Karpas-422 (cell line): ENCODE results near the gene TSHZ2. TPM values are rescaled to one million over a fixed set of nuclear protein-coding genes. Genes with fewer than 3 reads are reported as not detected.

ENCODE experiments used
- DNase-seq: peaks from one replicate; pipeline ENCODE4 v3.0.0-alpha.2; 2015
- H2AFZ ChIP-seq: fragments of 200-600 bp; sonication (generic); 2 replicates; pipeline ENCODE4 v1.6.1; 2014; ENCODE audit warnings: antibody characterized with exemption, low read length, mixed read lengths
- H3K27ac ChIP-seq: fragments of 200-600 bp; sonication (generic); 2 replicates; pipeline ENCODE4 v1.5.1; 2014; ENCODE audit warnings: mild to moderate bottlenecking, low read length, moderate library complexity
- H3K27me3 ChIP-seq: fragments of 200-600 bp; sonication (generic); 2 replicates; pipeline ENCODE4 v1.6.1; 2014; ENCODE audit warnings: low read length, mixed read lengths
- H3K36me3 ChIP-seq: fragments of 200-600 bp; sonication (generic); 2 replicates; pipeline ENCODE4 v1.6.1; 2014; ENCODE audit warnings: low read length, mixed read lengths; ENCODE audit not compliant: insufficient read depth
- H3K4me1 ChIP-seq: fragments of 200-600 bp; sonication (generic); 2 replicates; pipeline ENCODE4 v1.6.1; 2014; ENCODE audit warnings: mild to moderate bottlenecking, low read length, mixed read lengths
- H3K4me2 ChIP-seq: fragments of 200-600 bp; sonication (generic); 2 replicates; pipeline ENCODE4 v1.6.1; 2014; ENCODE audit warnings: low read length, low read depth, mild to moderate bottlenecking; ENCODE audit not compliant: poor library complexity, severe bottlenecking
- H3K4me3 ChIP-seq: fragments of 200-600 bp; sonication (generic); 2 replicates; pipeline ENCODE4 v1.5.1; 2014; ENCODE audit warnings: mild to moderate bottlenecking, antibody characterized with exemption, low read length, mixed read lengths
- H3K79me2 ChIP-seq: fragments of 200-600 bp; sonication (generic); 2 replicates; pipeline ENCODE4 v1.6.1; 2014; ENCODE audit warnings: mild to moderate bottlenecking, low read length, mixed read lengths
- H3K9ac ChIP-seq: fragments of 200-600 bp; sonication (generic); 2 replicates; pipeline ENCODE4 v1.6.0; 2014; ENCODE audit warnings: low read length
- H3K9me2 ChIP-seq: fragments of 200-600 bp; sonication (generic), shearing (Covaris generic); replicated peaks from 2 replicates; pipeline ENCODE4 v1.6.0; 2014; ENCODE audit warnings: mild to moderate bottlenecking, low read length, moderate library complexity; ENCODE audit not compliant: insufficient read depth
- H3K9me3 ChIP-seq: fragments of 300-700, 200-600 bp; sonication (generic); 2 replicates; pipeline ENCODE4 v1.6.1; 2014; ENCODE audit warnings: low read length, mixed read lengths
- H4K20me1 ChIP-seq: fragments of 200-600 bp; sonication (generic); 2 replicates; pipeline ENCODE4 v1.6.1; 2014; ENCODE audit warnings: mild to moderate bottlenecking, antibody characterized with exemption, low read length, low read depth; ENCODE audit not compliant: insufficient read depth
- total RNA-seq: library from RNA; depleted of rRNA; stranded (reverse); fragments of >200 nt; shearing (Covaris generic); gene quantifications from 2 replicates; pipeline ENCODE4 v1.2.3, GENCODE V29; 2014; ENCODE audit warnings: low replicate concordance

TSHZ2 gene
- total RNA-seq, 1 experiment from 2014 or later: not detected

- peaks cover 26% of the 10 kb centered on the region for H3K9me3 ChIP-seq
- no peaks in the 10 kb centered on the region for H3K4me1 ChIP-seq
- DNase-seq: no peak
- H3K36me3 ChIP-seq: no peaks in the 10 kb centered on the region
- H3K79me2 ChIP-seq: no peaks in the 10 kb centered on the region
- H2AFZ ChIP-seq: no peak overlapping the region
- H3K4me3 ChIP-seq: no peak overlapping the region
- H4K20me1 ChIP-seq: no peaks in the 10 kb centered on the region
- H3K9ac ChIP-seq: no peak overlapping the region
- H3K27me3 ChIP-seq: no peaks in the 10 kb centered on the region
- no peak overlapping the region for H3K4me2 ChIP-seq
- H3K9me2 ChIP-seq: no peaks in the 10 kb centered on the region
- no peak overlapping the region for H3K27ac ChIP-seq
Observed at GRCh38 chr20:53004267-53004813, 32.2 kb downstream of the TSHZ2 start.

DNA sequence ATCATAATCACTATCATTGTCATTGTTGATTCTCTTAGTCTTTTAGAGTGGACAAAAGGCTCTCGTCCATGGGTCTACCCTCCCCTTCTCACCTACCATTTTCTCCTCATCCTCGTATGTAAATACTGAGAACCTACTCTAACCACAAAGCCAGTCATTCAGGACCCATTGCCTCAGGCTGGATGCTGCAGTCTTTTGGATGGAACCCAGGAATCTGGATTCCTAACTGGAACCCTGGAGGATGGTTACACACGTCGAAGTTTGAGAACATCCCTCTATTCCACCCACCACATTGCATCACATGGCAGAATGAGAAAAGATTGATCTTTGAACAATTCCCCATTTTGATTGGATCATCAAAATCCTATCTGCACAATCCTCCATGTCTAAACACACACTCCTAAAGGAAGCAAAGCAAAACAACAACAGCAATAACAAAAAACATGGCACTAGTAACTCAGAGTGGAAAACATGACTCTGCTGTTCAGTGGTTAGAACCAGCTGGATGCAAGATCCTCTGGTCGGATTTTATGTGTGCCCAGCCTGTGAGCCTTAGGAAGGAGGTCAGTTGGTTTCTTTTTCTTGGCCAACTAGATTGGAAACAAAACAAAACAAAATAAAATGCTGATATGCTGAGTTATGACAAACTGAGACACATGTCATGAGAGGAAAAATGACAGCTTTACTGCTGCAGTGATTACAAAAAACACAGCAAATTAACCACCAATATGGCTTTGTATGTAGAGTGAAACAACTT, 38.0 kb downstream of the TSHZ2 start:
- Histone ChIP-seq H3K9me3 (peaks cover 26% of the 10 kb centered on the region), H3K4me1 (no peaks in the 10 kb centered on the region), H3K4me3 (no peak overlapping the region), H2AFZ (no peak overlapping the region), H3K27ac (no peak overlapping the region), H3K9ac (no peak overlapping the region), H4K20me1 (no peaks in the 10 kb centered on the region), H3K9me2 (no peaks in the 10 kb centered on the region), H3K79me2 (no peaks in the 10 kb centered on the region), H3K4me2 (no peak overlapping the region), H3K27me3 (no peaks in the 10 kb centered on the region), H3K36me3 (no peaks in the 10 kb centered on the region)
- DNase-seq: no peak

GRCh38 chr20:53011640-53012039, 39.5 kb downstream of the TSHZ2 start:
- no peak for DNase-seq
- no peak overlapping the region for H3K4me2 ChIP-seq
- no peak overlapping the region for H2AFZ ChIP-seq
- no peaks in the 10 kb centered on the region for H3K79me2 ChIP-seq
- H3K9ac ChIP-seq: no peak overlapping the region
- peaks cover 21% of the 10 kb centered on the region for H3K9me3 ChIP-seq
- no peaks in the 10 kb centered on the region for H3K36me3 ChIP-seq
- no peak overlapping the region for H3K27ac ChIP-seq
- H3K4me1 ChIP-seq: no peaks in the 10 kb centered on the region
- no peaks in the 10 kb centered on the region for H4K20me1 ChIP-seq
- no peaks in the 10 kb centered on the region for H3K9me2 ChIP-seq
- no peaks in the 10 kb centered on the region for H3K27me3 ChIP-seq
- H3K4me3 ChIP-seq: no peak overlapping the region

DNA sequence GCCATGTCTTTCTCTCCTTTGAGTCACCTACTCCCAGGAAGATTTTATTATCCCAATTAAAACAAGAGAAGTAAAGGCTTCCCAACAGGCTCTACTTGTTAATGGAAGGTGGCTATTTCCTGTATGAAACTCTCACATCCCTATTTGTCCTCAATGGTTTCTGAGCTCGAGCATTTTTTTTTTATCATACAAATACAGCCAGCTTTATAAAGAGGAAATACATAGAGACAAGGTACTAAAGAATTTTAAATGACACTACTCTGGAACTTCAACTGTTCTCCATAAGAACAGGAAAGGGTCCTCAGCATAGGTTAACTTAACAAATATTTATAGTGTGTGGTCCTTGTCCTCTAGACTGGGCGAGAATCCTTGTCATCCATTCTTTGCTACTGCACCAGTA, 41.0 kb downstream of the TSHZ2 start:
- no peak for DNase-seq
- Histone ChIP-seq H3K79me2 (no peaks in the 10 kb centered on the region), H3K9ac (no peak overlapping the region), H3K27ac (no peak overlapping the region), H3K9me3 (peaks cover 20% of the 10 kb centered on the region), H3K9me2 (no peaks in the 10 kb centered on the region), H3K4me1 (no peaks in the 10 kb centered on the region), H4K20me1 (no peaks in the 10 kb centered on the region), H2AFZ (no peak overlapping the region), H3K27me3 (no peaks in the 10 kb centered on the region), H3K4me2 (no peak overlapping the region), H3K36me3 (no peaks in the 10 kb centered on the region), H3K4me3 (no peak overlapping the region)

DNA sequence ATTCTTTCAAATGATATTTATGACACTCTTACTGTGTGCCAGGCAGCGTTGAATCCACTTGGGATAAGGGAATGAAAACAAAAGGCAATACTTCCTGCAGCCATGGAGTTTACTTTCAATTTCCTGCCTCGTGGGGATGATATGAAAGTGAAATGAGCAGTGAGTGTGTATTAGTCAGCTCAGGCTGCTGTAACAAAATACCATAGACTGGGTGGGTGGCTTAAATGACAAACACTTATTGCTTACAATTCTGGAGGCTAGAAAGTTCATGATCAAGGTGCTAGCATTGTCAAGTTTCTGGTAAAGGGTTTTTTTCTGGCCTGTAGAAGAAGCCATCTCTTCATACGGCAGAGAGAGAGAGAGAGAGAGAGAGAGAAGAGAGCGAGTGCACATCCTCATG, 41.7 kb downstream of the TSHZ2 start:
- H3K9me3 ChIP-seq: peaks cover 21% of the 10 kb centered on the region
- no peak overlapping the region for H3K4me3 ChIP-seq
- no peaks in the 10 kb centered on the region for H3K4me1 ChIP-seq
- no peaks in the 10 kb centered on the region for H3K27me3 ChIP-seq
- H3K79me2 ChIP-seq: no peaks in the 10 kb centered on the region
- H3K36me3 ChIP-seq: no peaks in the 10 kb centered on the region
- no peak for DNase-seq
- no peaks in the 10 kb centered on the region for H4K20me1 ChIP-seq
- H3K9ac ChIP-seq: no peak overlapping the region
- H2AFZ ChIP-seq: no peak overlapping the region
- no peak overlapping the region for H3K4me2 ChIP-seq
- H3K27ac ChIP-seq: no peak overlapping the region
- no peaks in the 10 kb centered on the region for H3K9me2 ChIP-seq

DNA sequence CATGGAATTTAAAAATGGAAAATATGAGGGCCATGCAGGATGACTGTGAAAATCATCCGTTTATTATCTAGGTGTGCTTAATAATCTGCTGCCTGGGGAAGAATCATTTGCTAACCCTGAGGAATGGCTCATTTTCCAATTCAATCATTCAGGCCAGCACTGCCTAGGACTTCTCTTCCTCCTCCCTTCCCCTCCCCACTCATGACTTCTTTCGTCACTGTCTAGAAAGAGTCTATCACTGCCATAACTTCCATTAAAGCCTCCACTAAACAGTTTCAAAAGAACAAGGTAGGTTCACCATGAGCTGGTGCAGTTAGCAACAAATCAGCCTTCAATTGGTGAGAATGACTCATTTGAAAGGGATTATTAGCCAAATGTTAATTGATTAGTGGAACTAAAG, 43.9 kb downstream of the TSHZ2 start:
- no peaks in the 10 kb centered on the region for H3K27me3 ChIP-seq
- H3K79me2 ChIP-seq: no peaks in the 10 kb centered on the region
- H4K20me1 ChIP-seq: no peaks in the 10 kb centered on the region
- no peak overlapping the region for H3K27ac ChIP-seq
- H3K4me2 ChIP-seq: no peak overlapping the region
- H3K9ac ChIP-seq: no peak overlapping the region
- H3K4me1 ChIP-seq: no peaks in the 10 kb centered on the region
- DNase-seq: no peak
- no peak overlapping the region for H2AFZ ChIP-seq
- H3K36me3 ChIP-seq: no peaks in the 10 kb centered on the region
- H3K4me3 ChIP-seq: no peak overlapping the region
- H3K9me2 ChIP-seq: no peaks in the 10 kb centered on the region
- peaks cover 13% of the 10 kb centered on the region for H3K9me3 ChIP-seq

DNA sequence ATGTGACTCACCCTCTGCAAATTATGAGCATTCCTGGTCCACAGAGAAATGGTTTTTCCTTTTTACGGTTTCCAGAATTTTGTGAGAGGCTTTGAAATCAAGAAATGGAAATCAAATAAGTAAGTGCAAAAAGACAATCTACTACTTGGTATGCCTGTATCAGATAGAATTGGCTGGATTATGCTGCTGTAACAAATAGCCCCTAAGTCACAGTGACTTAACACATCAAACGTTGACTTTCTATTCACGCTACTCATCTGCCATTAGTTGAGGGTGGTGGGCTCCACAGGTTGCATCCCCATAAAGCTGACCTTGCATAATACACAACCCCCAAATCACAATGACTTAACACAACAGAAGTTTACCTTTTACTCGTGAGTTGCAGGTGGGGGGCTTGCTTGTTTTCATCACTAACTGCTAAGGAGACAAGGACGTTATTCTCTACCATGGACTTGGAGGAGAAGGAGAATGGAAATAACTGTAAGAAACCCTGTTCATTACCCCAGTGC, 44.4 kb downstream of the TSHZ2 start:
- Histone ChIP-seq H3K36me3 (no peaks in the 10 kb centered on the region), H3K27ac (no peak overlapping the region), H3K4me2 (no peak overlapping the region)

GRCh38 chr20:53017206-53017605, 45.0 kb downstream of the TSHZ2 start:
- H3K4me2 ChIP-seq: no peak overlapping the region
- no peak overlapping the region for H3K27ac ChIP-seq
- H3K9me2 ChIP-seq: no peaks in the 10 kb centered on the region
- no peaks in the 10 kb centered on the region for H3K79me2 ChIP-seq
- no peak overlapping the region for H3K4me3 ChIP-seq
- H2AFZ ChIP-seq: no peak overlapping the region
- no peak overlapping the region for H3K9ac ChIP-seq
- H3K36me3 ChIP-seq: no peaks in the 10 kb centered on the region
- H3K27me3 ChIP-seq: no peaks in the 10 kb centered on the region
- no peaks in the 10 kb centered on the region for H4K20me1 ChIP-seq
- H3K9me3 ChIP-seq: peaks cover 13% of the 10 kb centered on the region
- H3K4me1 ChIP-seq: no peaks in the 10 kb centered on the region
- no peak for DNase-seq

More for the DNA sequence above, 44.4 kb downstream of the TSHZ2 start:
- H4K20me1 ChIP-seq: no peaks in the 10 kb centered on the region
- H3K9ac ChIP-seq: no peak overlapping the region
- no peaks in the 10 kb centered on the region for H3K27me3 ChIP-seq
- DNase-seq: no peak
- H3K4me1 ChIP-seq: no peaks in the 10 kb centered on the region
- H3K9me3 ChIP-seq: peaks cover 13% of the 10 kb centered on the region
- H3K4me3 ChIP-seq: no peak overlapping the region
- H3K79me2 ChIP-seq: no peaks in the 10 kb centered on the region
- H3K9me2 ChIP-seq: no peaks in the 10 kb centered on the region
- no peak overlapping the region for H2AFZ ChIP-seq
